Neural cell (in vitro differentiated cells): Measurements from ENCODE around the gene LRRC49.

Source experiments
- EP300 ChIP-seq: fragments of 450-650 bp; conservative IDR thresholded peaks from 2 replicates; pipeline ENCODE4 v1.6.1; 2014; ENCODE audit warnings: antibody characterized with exemption, mild to moderate bottlenecking, moderate library complexity; ENCODE audit not compliant: poor library complexity, severe bottlenecking
- EZH2 ChIP-seq: fragments of 200-600, 300-800 bp; shearing (Covaris generic), sonication (generic); IDR thresholded peaks from 2 replicates; pipeline ENCODE4 v1.6.1; 2014; ENCODE audit warnings: antibody characterized with exemption, low read length, borderline replicate concordance, mild to moderate bottlenecking; ENCODE audit not compliant: insufficient read depth, poor library complexity, severe bottlenecking
- MXI1 ChIP-seq: fragments of 450-650 bp; conservative IDR thresholded peaks from 2 replicates; pipeline ENCODE4 v1.6.1; 2014; ENCODE audit warnings: antibody characterized with exemption, mild to moderate bottlenecking; ENCODE audit not compliant: poor library complexity, severe bottlenecking
- POLR2AphosphoS5 ChIP-seq: IDR thresholded peaks from 2 replicates; pipeline ENCODE4 v1.6.1; 2012
- RAD21 ChIP-seq: fragments of 450-650 bp; conservative IDR thresholded peaks from 2 replicates; pipeline ENCODE4 v1.6.1; 2014; ENCODE audit warnings: antibody characterized with exemption, mild to moderate bottlenecking, moderate library complexity
- SMC3 ChIP-seq: fragments of 450-650 bp; conservative IDR thresholded peaks from 2 replicates; pipeline ENCODE4 v1.6.1; 2014; ENCODE audit warnings: antibody characterized with exemption, mild to moderate bottlenecking, moderate library complexity; ENCODE audit not compliant: poor library complexity
- TAF1 ChIP-seq: IDR thresholded peaks from 2 replicates; pipeline ENCODE4 v1.6.1; 2012; ENCODE audit warnings: low read depth
- TF ChIP-seq, protein P1 (sequence below): fragments of 450-650 bp; IDR thresholded peaks from 2 replicates; pipeline ENCODE4 v1.5.1; 2014; ENCODE audit warnings: antibody characterized with exemption, mild to moderate bottlenecking, moderate library complexity; ENCODE audit not compliant: poor library complexity, severe bottlenecking
- TF ChIP-seq, protein P2 (sequence below): IDR thresholded peaks from 2 replicates; pipeline ENCODE4 v1.6.1; 2012; ENCODE audit warnings: borderline replicate concordance

DNA sequence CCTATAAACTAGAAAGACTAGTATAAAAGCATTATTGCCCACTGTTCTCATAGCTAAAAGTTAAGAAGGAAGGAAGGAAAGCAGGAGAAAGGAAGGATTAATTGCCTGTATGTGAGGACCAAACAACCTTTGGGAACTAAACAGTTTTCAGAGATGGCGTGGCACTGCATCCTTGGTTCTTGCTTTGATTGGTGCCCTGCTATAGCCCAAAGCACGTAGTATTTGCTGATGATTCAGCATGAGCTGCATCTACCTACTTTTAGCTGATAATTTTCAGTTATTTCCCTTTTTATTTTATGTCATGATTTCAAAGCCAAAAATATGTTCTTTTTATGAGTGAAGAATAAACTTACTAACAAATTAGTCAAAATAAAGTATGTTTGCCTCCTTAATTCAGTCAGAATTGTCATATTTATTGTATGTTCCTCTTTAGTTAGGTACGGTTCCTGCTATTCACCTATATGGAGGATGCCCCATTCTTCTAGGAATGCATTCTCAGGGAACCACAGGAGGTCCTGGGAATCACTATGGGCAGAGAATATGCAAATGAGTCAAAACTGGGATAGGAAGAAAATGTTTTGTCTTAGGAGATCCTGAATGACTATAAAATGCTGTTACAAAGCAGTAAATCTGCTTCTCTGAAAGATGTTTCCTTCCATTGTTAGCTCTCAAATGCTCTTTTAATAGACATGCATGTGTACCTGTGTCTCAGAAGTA, 157.2 kb downstream of the LRRC49 start:
- TF ChIP-seq, protein P1, sequence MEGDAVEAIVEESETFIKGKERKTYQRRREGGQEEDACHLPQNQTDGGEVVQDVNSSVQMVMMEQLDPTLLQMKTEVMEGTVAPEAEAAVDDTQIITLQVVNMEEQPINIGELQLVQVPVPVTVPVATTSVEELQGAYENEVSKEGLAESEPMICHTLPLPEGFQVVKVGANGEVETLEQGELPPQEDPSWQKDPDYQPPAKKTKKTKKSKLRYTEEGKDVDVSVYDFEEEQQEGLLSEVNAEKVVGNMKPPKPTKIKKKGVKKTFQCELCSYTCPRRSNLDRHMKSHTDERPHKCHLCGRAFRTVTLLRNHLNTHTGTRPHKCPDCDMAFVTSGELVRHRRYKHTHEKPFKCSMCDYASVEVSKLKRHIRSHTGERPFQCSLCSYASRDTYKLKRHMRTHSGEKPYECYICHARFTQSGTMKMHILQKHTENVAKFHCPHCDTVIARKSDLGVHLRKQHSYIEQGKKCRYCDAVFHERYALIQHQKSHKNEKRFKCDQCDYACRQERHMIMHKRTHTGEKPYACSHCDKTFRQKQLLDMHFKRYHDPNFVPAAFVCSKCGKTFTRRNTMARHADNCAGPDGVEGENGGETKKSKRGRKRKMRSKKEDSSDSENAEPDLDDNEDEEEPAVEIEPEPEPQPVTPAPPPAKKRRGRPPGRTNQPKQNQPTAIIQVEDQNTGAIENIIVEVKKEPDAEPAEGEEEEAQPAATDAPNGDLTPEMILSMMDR = no peak
- TF ChIP-seq EZH2 (no peak), POLR2AphosphoS5 (no peak), EP300 (no peak), SMC3 (no peak), RAD21 (no peak), MXI1 (no peak), TAF1 (no peak)
- TF ChIP-seq, protein P2, sequence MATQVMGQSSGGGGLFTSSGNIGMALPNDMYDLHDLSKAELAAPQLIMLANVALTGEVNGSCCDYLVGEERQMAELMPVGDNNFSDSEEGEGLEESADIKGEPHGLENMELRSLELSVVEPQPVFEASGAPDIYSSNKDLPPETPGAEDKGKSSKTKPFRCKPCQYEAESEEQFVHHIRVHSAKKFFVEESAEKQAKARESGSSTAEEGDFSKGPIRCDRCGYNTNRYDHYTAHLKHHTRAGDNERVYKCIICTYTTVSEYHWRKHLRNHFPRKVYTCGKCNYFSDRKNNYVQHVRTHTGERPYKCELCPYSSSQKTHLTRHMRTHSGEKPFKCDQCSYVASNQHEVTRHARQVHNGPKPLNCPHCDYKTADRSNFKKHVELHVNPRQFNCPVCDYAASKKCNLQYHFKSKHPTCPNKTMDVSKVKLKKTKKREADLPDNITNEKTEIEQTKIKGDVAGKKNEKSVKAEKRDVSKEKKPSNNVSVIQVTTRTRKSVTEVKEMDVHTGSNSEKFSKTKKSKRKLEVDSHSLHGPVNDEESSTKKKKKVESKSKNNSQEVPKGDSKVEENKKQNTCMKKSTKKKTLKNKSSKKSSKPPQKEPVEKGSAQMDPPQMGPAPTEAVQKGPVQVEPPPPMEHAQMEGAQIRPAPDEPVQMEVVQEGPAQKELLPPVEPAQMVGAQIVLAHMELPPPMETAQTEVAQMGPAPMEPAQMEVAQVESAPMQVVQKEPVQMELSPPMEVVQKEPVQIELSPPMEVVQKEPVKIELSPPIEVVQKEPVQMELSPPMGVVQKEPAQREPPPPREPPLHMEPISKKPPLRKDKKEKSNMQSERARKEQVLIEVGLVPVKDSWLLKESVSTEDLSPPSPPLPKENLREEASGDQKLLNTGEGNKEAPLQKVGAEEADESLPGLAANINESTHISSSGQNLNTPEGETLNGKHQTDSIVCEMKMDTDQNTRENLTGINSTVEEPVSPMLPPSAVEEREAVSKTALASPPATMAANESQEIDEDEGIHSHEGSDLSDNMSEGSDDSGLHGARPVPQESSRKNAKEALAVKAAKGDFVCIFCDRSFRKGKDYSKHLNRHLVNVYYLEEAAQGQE = no peak
